ACC112 (cell line): ENCODE results near the gene OR52H1.

Experiments used
- H2AFZ ChIP-seq: fragments of 200-600 bp; sonication (generic); one replicate; pipeline ENCODE4 v1.6.0; 2017; ENCODE audit warnings: antibody characterized with exemption, low read length; ENCODE audit not compliant: unreplicated experiment
- H3K27ac ChIP-seq: fragments of 200-600 bp; sonication (generic); 2 replicates; pipeline ENCODE4 v1.5.1; 2014; ENCODE audit warnings: low read depth, mild to moderate bottlenecking, antibody characterized with exemption, low read length, moderate library complexity
- H3K27me3 ChIP-seq: fragments of 200-600 bp; sonication (generic); 2 replicates; pipeline ENCODE4 v1.6.1; 2014; ENCODE audit warnings: mild to moderate bottlenecking, antibody characterized with exemption, low read length, moderate library complexity, mixed read lengths; ENCODE audit not compliant: insufficient read depth
- H3K36me3 ChIP-seq: fragments of 200-600 bp; sonication (generic); 2 replicates; pipeline ENCODE4 v1.6.1; 2016; ENCODE audit warnings: mild to moderate bottlenecking, antibody characterized with exemption, low read length, moderate library complexity, mixed read lengths; ENCODE audit not compliant: insufficient read depth
- H3K4me1 ChIP-seq: fragments of 200-600 bp; sonication (generic); one replicate; pipeline ENCODE4 v1.6.1; 2016; ENCODE audit warnings: low read length, mixed read lengths; ENCODE audit not compliant: insufficient read depth, unreplicated experiment, control insufficient read depth
- H3K4me3 ChIP-seq: fragments of 200-600 bp; sonication (generic); 2 replicates; pipeline ENCODE4 v1.5.1; 2014; ENCODE audit warnings: mild to moderate bottlenecking, low read depth, low read length
- H3K79me2 ChIP-seq: fragments of 200-600 bp; sonication (generic); one replicate; pipeline ENCODE4 v1.6.0; 2016; ENCODE audit warnings: low read length; ENCODE audit not compliant: control insufficient read depth, unreplicated experiment, insufficient read depth

The OR52H1 gene

GRCh38 chr11:5534046-5534445 lies 14.3 kb downstream of the OR52H1 start:
- Histone ChIP-seq H3K36me3 (no peaks in the 10 kb centered on the region), H3K27me3 (peaks cover 10% of the 10 kb centered on the region; the same call in 1 of the 2 replicates), H3K27ac (no peak overlapping the region), H3K79me2 (no peaks in the 10 kb centered on the region), H3K4me1 (no peaks in the 10 kb centered on the region), H3K4me3 (no peak overlapping the region), H2AFZ (no peak overlapping the region)

- H3K4me3 ChIP-seq, result no peak overlapping the region
- peaks cover 16% of the 10 kb centered on the region; the same call in 1 of the 2 replicates for H3K27me3 ChIP-seq
- H3K27ac ChIP-seq, result no peak overlapping the region
- H2AFZ ChIP-seq, result no peak overlapping the region
- no peaks in the 10 kb centered on the region for H3K4me1 ChIP-seq
- no peaks in the 10 kb centered on the region for H3K36me3 ChIP-seq
- H3K79me2 ChIP-seq, result no peaks in the 10 kb centered on the region
Measured at GRCh38 chr11:5531053-5531831, 17.1 kb downstream of the OR52H1 start.

GRCh38 chr11:5528495-5528894 lies 19.8 kb downstream of the OR52H1 start:
- H3K4me1 ChIP-seq, result no peaks in the 10 kb centered on the region
- H2AFZ ChIP-seq, result no peak overlapping the region
- no peak overlapping the region for H3K4me3 ChIP-seq
- H3K27ac ChIP-seq, result no peak overlapping the region
- H3K36me3 ChIP-seq, result no peaks in the 10 kb centered on the region
- peaks cover 34% of the 10 kb centered on the region for H3K27me3 ChIP-seq
- no peaks in the 10 kb centered on the region for H3K79me2 ChIP-seq

DNA sequence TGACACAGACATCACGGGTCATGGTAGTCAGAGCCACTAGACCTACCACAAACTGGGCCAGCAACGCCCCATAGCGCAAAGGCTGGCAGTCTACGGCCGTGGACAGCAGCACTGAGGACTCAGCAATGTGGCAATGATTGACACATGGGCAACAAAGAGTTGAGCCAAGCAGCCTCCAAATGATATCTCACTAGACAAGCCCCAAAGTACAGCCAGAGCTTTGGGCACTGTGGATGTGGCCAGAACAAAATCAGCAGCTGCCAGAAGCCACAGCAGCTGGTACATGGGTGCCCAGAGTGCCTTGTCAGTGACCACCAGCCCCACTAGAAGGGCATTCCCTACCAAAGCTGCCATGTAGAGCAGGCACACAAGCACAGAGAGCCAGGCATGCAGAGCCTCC lies 20.6 kb downstream of the OR52H1 start:
- no peak overlapping the region for H3K4me3 ChIP-seq
- peaks cover 28% of the 10 kb centered on the region for H3K27me3 ChIP-seq
- H3K36me3 ChIP-seq, result no peaks in the 10 kb centered on the region
- H2AFZ ChIP-seq, result no peak overlapping the region
- H3K79me2 ChIP-seq, result no peaks in the 10 kb centered on the region
- no peak overlapping the region for H3K27ac ChIP-seq
- no peaks in the 10 kb centered on the region for H3K4me1 ChIP-seq

DNA sequence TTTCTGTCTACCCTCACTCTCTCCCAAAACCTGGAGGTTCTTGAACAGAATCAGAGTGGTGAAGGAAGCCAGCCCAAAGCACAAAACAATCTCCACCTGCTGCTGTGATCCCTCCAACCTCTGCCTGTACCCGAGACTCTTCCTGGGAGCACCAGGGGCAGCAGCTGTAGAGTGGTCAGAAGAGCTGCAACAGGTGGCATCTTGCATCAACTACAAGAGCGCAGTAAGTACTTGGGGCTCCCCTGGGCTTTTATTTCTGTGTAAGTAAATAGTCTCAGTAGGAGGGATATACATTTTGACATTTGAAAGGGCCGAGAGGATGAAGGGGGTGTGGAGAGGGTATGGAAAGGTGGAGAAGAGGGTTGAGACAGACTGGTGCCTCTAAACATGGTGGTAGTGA lies 23.6 kb downstream of the OR52H1 start:
- Histone ChIP-seq H3K4me1 (no peaks in the 10 kb centered on the region), H3K36me3 (no peaks in the 10 kb centered on the region), H3K27me3 (peaks cover 24% of the 10 kb centered on the region), H2AFZ (no peak overlapping the region), H3K79me2 (no peaks in the 10 kb centered on the region), H3K27ac (no peak overlapping the region), H3K4me3 (no peak overlapping the region)

GRCh38 chr11:5522308-5522707 lies 26.0 kb downstream of the OR52H1 start:
- H3K4me3 ChIP-seq, result no peak overlapping the region
- H3K27ac ChIP-seq, result no peak overlapping the region
- H3K79me2 ChIP-seq, result no peaks in the 10 kb centered on the region
- H2AFZ ChIP-seq, result no peak overlapping the region
- no peaks in the 10 kb centered on the region for H3K36me3 ChIP-seq
- peaks cover 19% of the 10 kb centered on the region for H3K27me3 ChIP-seq
- no peaks in the 10 kb centered on the region for H3K4me1 ChIP-seq

DNA sequence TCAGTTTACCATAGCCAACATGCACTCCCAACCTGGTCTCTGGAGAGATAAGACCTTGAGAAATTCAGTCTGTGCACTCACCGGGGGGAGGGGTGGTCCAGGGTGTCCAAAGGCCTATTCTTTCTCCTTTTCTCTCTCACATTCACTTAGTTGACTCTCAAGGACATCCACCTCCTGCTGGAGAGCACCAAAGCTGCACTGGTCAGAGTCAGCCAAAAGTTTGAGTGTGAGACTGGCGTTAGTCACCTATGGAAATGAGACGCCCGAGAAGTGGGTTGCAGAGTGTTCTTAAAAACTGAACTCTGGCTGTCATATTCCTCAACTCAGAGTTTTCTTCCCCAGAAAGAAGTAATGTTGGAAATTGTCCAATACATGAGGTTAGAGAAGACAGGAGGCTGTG lies 26.8 kb downstream of the OR52H1 start:
- Histone ChIP-seq H2AFZ (no peak overlapping the region), H3K79me2 (no peaks in the 10 kb centered on the region), H3K36me3 (no peaks in the 10 kb centered on the region), H3K4me3 (no peak overlapping the region), H3K27ac (no peak overlapping the region), H3K27me3 (peaks cover 19% of the 10 kb centered on the region), H3K4me1 (no peaks in the 10 kb centered on the region)

DNA sequence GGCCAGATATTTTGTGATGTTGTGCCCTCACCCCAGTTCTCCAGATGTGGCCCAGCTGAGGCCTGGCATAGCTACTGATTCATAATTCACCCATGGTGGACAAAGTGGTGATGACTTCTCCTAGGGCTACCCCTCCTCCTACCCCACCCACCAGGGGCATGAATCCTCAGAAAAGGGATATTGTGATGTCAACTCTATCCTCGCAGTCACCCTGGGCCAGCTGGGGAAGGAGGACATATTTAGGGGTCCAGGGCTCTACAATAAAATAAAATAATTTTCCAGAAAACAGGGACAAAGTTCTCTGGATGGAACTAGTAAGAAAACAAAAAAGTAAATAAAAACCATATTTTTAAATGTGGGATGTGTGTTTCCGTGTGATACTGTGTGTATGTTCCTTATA lies 31.7 kb downstream of the OR52H1 start, which contains the start of gene UBQLNL:
UBQLNL (minus strand) TSS at position 101 of the 400 bp plus-strand sequence. CDS start 258 bp downstream, outside the sequence.
- Histone ChIP-seq H2AFZ (no peak within 1 kb of the TSS), H3K27ac (no peak within 1 kb of the TSS), H3K36me3 (no peaks in the 10 kb centered on the region), H3K4me1 (no peaks in the 10 kb centered on the region), H3K4me3 (no peak within 1 kb of the TSS), H3K27me3 (peaks cover 19% of the 10 kb centered on the region; the same call in 1 of the 2 replicates), H3K79me2 (no peaks in the 10 kb centered on the region)

GRCh38 chr11:5514841-5515240 lies 33.5 kb downstream of the OR52H1 start:
- H3K36me3 ChIP-seq, result no peaks in the 10 kb centered on the region
- no peaks in the 10 kb centered on the region for H3K4me1 ChIP-seq
- H3K27ac ChIP-seq, result no peak overlapping the region
- H3K4me3 ChIP-seq, result no peak overlapping the region
- H3K27me3 ChIP-seq, result peaks cover 35% of the 10 kb centered on the region; the same call in 1 of the 2 replicates
- H2AFZ ChIP-seq, result no peak overlapping the region
- no peaks in the 10 kb centered on the region for H3K79me2 ChIP-seq

DNA sequence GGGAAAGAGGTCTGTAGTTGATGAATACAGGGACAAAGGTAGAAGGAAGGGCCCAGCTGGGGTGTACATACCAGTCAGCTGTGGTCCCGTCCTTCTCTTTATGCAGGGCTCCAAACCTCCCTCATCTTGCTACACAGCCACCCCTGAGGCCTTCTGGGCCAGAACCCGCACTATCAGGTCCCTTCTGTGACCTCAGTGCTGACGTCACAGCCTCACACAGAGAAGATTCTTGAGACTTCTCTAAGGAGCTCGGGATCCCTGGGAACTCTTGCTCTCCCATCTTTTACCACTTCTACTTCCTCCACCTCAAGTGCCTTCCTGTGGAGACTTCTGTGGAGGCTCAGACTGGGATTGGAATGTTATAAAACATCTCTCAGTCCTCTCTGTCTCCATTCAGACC lies 38.5 kb downstream of the OR52H1 start, which contains the start of gene UBQLN3:
UBQLN3 (minus strand) TSS at position 155 of the 400 bp plus-strand sequence. CDS start 399 bp downstream, outside the sequence.
- Histone ChIP-seq H3K79me2 (no peaks in the 10 kb centered on the region), H3K27ac (no peak within 1 kb of the TSS), H2AFZ (no peak within 1 kb of the TSS), H3K27me3 (peaks cover 63% of the 10 kb centered on the region), H3K36me3 (no peaks in the 10 kb centered on the region), H3K4me1 (no peaks in the 10 kb centered on the region), H3K4me3 (no peak within 1 kb of the TSS)

DNA sequence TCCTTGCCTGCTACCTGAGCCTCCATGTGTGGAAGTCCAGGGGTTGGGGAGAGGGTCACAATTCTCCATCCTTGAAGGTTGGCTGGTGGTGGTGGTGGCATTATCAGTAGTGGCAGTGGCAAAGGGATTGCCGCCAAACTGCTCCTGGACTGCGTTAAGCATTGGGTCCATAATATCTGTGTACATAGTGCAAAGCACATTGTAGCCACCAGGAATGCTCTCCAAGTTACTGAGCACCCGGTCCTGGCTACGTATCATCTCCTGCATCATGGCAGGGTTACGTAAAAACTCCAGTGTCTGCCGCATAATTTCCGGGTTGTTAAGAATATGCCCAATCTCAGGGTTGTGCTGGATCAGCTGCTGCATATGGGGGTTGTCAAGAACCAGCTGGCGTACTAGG lies 39.7 kb downstream of the OR52H1 start:
- no peak overlapping the region for H2AFZ ChIP-seq
- no peak overlapping the region for H3K4me3 ChIP-seq
- no peak overlapping the region for H3K27ac ChIP-seq
- H3K79me2 ChIP-seq, result no peaks in the 10 kb centered on the region
- no peaks in the 10 kb centered on the region for H3K36me3 ChIP-seq
- H3K27me3 ChIP-seq, result peaks cover 62% of the 10 kb centered on the region
- no peaks in the 10 kb centered on the region for H3K4me1 ChIP-seq
